HG03442 (cell line): ENCODE data around the gene PANX2.

Experiments
- ATAC-seq: cut with Tn5 transposase; IDR thresholded peaks from one replicate; pipeline ENCODE4 v1.9.1; 2021; ENCODE audit warnings: mild to moderate bottlenecking, moderate library complexity; ENCODE audit not compliant: unreplicated experiment

The PANX2 gene

DNA sequence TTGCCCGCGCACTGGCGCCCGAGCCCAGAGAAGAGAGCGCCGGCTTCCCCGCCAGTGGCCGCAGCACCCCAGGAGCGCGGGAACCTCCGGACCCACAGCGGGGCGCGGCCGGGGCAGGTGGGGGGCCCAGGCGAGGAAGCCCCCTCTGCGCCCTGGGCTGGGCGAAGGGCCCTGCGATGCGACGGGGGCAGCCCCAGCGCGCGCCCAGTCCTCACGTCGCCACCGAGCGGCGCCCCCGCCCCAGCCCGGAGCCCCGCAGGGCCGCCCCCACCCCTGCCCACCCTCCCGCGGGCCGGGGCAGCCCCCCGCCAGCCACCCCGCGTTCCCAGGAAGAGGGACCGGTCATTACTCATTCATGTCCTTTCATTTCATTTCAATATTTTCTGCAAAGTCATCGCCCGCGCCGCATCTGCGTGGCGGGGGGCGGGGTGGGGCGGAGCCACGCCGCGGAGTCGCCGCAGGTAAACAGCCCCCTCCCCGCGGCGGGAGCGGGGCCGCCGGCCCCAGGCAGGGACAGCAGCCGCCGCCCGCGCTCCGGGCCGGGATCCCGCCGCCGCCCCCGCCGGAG, 673 bp upstream of the PANX2 start:
- ATAC-seq = no peak

DNA sequence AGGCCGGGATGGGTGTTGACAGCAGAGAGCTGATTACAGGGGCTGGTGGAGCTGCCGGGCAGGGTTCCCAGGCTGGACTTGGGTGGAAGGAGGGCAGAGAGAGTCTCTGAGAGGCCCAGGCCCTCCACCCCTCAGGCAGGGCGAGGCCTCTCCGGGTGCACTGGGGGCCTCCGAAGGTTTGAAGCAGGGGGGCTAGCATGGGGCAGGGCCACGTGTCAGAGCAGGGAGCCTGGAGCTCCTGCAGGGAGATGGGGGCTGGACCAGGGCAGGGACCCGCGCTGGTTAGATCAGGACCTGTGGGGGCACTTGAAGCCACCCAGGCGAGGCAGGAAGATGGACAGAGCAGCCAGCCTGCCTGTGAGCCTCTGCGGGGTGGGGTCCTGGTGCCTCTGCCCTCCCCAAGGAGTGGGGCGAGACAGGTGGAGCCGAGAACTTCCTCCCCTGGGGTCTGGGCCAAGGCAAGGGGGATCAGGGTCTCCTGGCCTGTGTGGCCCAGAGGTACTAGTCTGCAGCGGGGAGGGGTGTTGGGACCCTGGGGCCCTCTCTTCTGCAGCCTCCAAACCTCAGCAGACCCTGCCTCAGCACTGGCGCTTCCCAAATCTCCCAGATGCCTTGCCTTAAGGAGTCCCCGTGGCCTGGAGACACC, 911 bp downstream of the PANX2 start:
- no peak for ATAC-seq

- no peak for ATAC-seq
Measured at GRCh38 chr22:50171965-50172421, 1.5 kb downstream of the PANX2 start.

- ATAC-seq = no peak
Measured at GRCh38 chr22:50173311-50173982, 2.9 kb downstream of the PANX2 start.

GRCh38 chr22:50173983-50174355, 3.4 kb downstream of the PANX2 start:
- no peak for ATAC-seq

DNA sequence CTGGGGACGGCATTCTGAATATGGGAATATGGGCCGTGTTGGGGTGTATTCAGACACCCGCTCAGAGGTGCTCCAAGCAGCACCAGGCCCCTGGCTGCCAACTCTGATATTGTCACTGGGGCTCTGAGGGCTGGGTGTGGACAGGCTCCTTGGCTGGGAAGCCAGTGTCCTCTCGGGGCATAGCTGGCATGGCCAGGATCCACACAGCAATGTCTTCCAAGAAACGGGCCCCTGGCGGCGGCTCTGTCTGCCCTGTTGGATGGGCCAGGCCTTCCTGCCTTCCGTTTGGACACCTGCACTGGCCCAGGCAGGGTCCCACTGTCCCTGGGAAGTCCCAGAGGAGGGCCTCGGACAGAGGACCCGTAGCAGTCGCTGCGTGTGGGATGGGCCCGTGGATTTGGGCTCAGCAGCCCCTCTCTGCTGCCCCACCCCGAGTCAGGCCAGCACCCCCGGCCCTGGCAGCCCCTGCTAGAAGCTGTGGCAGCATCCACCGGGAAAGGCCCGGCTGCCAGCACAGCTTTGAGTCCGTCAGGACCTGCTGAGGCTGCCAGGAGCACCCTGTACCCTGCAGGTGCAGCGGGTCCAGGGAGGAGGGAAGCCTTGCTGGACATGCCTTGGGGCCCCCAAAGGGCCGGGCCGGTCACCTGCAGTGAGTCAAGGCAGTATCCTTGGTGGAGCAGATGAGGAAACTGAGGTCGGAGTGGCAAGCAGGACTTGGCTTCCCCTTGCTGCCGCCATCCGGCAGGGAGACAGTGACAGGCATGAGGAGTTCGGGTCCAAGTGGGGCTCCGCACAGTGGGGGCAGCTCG, 4.1 kb downstream of the PANX2 start:
- no peak for ATAC-seq

DNA sequence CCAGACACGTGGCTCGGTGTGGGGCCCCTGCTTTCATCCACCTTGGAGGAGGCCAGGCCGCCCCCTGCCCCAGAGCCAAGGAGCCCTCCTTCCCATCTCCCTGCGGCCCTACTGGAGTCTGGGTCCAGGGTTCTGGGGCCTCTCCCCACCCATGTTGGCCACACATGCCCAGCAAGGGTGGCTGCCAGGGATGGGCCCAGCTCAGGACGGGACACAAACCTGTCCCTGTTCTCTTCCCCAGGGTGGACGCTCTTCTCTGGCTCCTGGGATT, 4.6 kb downstream of the PANX2 start:
- no peak for ATAC-seq

DNA sequence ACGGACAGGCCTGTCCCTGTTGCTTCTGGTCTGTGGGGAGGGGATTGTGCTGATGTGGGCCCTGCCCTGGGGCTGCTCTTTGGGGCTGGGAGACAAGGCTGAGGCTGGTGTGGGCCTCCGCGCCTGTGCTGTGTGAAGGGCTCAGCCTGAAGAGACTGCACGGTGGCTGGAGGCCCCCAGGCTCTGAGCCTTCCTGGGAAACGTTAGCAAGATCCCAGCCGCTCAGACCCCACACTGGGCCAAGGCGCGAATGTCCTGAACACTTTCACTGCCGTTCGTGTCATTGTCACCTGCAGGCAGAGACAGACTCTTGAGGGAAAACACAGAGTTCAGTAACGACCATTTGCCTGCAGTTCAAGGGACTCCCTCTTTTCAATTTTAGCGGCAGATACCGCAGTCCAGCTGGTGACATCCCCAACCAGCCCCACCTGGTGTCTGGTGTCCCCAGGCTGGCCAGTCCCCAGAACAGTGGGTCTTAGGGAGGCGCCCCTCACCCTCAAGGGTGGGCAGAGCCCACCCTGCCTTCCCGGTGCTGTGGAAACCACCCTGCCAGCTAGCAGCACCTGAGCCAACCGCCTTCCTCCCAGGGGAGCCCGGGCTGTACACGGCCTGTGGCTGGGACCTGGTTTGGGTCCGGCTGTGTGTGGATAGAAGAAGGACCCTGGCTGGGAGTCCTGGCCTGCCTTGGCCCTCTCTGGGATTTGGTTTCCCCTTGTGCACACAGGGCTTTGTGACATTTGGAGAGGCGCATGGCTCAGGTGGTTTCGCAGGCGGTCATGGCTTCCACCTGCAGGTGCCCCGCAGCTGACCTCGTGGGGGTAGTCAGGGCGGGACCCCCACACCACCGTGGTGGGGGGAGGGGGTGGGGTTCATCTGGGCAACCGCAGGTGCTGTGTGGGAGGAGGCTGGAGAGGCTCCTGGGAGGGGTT, 5.7 kb downstream of the PANX2 start:
- no peak for ATAC-seq

DNA sequence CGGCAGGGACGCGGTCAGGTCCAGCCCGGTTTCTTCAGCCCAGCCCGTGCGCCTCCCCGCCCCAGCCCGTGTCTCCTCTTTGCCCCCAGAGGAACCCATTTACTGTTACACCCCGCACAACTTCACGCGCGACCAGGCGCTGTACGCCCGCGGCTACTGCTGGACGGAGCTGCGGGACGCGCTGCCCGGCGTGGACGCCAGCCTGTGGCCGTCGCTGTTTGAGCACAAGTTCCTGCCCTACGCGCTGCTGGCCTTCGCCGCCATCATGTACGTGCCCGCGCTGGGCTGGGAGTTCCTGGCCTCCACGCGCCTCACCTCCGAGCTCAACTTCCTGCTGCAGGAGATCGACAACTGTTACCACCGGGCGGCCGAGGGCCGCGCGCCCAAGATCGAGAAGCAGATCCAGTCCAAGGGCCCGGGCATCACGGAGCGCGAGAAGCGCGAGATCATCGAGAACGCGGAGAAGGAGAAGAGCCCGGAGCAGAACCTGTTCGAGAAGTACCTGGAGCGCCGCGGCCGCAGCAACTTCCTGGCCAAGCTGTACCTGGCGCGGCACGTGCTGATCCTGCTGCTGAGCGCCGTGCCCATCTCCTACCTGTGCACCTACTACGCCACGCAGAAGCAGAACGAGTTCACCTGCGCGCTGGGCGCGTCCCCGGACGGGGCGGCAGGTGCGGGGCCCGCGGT, 6.5 kb downstream of the PANX2 start:
- ATAC-seq = no peak

DNA sequence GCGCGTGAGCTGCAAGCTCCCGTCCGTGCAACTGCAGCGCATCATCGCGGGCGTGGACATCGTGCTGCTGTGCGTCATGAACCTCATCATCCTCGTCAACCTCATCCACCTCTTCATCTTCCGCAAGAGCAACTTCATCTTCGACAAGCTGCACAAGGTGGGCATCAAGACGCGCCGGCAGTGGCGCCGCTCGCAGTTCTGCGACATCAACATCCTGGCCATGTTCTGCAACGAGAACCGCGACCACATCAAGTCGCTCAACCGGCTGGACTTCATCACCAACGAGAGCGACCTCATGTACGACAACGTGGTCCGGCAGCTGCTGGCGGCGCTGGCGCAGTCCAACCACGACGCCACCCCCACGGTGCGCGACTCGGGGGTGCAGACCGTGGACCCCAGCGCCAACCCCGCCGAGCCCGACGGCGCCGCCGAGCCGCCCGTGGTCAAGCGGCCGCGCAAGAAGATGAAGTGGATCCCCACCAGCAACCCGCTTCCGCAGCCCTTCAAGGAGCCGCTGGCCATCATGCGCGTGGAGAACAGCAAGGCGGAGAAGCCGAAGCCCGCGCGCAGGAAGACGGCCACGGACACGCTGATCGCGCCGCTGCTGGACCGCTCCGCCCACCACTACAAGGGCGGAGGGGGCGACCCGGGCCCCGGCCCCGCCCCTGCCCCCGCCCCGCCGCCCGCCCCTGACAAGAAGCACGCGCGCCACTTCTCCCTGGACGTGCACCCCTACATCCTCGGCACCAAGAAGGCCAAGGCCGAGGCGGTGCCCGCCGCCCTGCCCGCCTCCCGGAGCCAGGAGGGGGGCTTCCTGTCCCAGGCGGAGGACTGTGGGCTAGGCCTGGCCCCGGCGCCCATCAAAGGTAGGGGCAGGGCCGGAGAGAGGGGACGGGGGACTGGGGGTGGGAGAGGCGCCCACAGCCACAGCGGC, 7.3 kb downstream of the PANX2 start:
- ATAC-seq = no peak

DNA sequence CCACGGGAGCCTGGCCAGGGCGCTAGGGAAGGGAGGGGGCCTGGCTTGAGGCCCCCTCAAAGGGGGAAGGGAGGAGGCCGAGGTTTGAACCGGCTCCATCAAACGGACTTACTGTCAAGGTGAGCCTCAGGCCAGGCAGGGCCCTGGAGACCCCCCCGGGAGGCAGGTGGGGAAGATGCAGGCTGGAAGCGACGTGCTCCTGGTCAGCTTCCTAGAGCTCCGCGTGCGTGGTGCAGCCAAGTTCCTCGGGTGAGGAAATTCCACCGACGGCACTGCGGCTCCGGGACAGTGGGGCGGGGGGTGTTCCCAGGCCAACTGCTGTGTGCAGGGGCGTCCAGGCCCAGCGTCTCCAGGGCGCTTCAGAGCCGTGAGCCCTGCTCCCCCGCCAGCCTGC, 7.9 kb downstream of the PANX2 start:
- no peak for ATAC-seq

- ATAC-seq = no peak
Measured at GRCh38 chr22:50178871-50179869, 8.6 kb downstream of the PANX2 start.

DNA sequence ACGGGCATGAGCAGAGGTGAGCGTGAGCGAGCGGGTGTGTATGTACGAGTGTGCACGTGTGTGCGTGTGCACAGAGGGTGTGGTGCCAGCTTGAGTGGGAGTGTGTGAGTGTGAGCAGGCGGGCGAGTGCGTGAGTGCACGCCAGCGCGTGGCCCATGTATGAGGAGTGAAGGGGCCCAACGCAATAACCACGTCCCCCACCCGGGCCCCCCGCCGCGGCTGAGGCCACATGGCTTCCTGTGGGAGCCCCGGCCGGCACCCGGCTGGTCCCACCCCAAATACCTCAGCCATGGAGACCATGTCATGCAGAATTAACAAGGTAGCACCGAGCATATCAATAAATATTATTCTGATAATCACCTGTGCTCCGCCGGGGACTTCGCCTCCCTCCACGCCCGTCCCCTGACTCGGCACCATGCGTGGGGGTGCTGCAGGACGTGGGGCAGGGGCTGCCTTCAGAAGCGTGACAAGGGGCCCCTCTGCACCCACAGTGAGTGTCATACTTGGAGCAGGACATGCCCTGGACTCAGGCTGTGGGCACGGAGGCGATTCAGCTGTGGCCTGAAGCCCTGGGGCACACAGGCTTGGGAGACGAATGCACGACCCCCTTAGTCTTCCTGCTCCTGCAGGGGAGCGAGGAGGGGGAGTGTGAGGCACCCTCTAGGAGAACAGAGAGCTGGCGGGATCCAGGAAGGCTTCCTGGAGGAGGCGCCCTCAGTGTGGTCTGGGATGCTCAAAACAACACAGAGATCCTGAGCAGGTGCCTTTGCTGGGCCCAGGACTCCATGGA, 9.6 kb downstream of the PANX2 start:
- no peak for ATAC-seq

DNA sequence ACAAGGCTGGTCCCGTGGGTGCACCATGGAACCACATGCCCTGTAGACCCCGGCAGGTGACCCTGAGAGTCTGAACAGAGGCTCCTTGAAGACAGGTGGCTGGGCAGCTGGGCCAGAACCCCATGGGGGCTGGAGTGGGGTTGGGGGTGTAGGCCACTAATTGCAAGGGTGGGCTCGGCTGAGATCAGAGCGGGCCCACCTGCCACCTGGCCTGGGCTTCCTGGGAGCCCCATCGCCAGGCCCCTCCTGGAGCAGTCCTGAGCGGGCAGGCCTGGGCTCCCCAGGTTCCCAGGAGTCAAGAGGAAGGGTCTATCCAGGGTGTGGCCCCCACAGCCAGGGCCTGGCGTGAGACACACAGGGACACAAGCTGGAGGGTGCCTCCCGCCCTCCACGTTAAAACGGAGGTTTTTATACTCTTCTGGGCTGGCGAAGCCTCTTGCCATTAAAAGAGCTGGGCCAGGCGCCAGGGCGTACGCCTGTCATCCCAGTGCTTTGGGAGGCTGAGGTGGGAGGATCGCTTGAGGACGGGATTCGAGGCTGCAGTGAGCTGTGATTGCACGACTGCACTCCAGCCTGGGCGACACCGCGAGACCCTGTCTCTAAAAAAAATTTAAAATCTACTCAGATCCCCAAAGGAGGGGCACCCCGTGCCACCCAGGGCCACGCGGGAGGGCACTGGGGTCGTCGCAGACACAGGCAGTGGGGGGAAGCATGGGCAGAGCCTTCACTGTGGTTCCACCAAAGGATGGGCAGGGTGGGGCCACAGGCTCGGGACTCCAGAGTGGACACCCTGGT, 10.4 kb downstream of the PANX2 start:
- ATAC-seq = no peak

- ATAC-seq = no peak
Measured at GRCh38 chr22:50182176-50183081, 11.9 kb downstream of the PANX2 start.
